ENCODE data around the gene KMT2E.
"Not testable (repeated sequence)": the region's sequence is repeated elsewhere in the genome, so short reads cannot be mapped to it uniquely, and the experiment has no call there.

The KMT2E gene

DNA sequence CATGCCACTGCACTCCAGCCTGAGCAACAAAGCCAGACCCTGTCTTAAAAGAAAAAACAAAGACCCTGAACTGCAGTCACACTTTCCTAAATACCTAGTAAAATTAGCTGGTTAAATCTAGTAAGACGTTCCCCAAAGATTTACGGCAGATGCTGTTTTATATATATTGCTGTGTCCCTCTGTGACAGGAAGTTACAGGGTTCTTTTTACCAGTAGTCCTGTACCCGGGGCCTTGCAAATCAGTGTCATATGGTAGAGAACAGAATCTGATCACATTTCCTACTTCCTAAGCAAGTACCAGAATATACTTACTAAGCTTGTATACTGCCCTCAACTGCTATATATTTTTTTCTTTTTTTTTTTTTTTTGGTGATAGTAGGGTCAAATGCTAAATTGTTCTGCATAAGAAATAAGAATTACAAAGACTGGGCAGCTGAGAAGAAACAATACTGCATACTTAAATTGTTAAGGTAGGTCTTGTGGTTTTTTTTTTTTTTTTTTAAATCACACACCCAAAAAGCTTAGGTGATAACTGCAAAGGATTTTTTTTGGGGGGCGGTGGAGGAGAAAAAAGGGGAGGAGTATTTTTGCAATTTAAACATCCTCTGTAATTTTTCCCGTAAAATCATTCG lies 27.3 kb upstream of the KMT2E start:
- TF ChIP-seq, protein P1, sequence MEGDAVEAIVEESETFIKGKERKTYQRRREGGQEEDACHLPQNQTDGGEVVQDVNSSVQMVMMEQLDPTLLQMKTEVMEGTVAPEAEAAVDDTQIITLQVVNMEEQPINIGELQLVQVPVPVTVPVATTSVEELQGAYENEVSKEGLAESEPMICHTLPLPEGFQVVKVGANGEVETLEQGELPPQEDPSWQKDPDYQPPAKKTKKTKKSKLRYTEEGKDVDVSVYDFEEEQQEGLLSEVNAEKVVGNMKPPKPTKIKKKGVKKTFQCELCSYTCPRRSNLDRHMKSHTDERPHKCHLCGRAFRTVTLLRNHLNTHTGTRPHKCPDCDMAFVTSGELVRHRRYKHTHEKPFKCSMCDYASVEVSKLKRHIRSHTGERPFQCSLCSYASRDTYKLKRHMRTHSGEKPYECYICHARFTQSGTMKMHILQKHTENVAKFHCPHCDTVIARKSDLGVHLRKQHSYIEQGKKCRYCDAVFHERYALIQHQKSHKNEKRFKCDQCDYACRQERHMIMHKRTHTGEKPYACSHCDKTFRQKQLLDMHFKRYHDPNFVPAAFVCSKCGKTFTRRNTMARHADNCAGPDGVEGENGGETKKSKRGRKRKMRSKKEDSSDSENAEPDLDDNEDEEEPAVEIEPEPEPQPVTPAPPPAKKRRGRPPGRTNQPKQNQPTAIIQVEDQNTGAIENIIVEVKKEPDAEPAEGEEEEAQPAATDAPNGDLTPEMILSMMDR (IDR thresholded peaks at IDR 0.05; ENCODE audit: insufficient read depth, low read depth, low read length, missing control alignments): no peak
- H3K4me3 ChIP-seq (ENCODE audit: low read length): no peak overlapping the region
- no peak for DNase-seq (ENCODE audit: low read depth)

DNA sequence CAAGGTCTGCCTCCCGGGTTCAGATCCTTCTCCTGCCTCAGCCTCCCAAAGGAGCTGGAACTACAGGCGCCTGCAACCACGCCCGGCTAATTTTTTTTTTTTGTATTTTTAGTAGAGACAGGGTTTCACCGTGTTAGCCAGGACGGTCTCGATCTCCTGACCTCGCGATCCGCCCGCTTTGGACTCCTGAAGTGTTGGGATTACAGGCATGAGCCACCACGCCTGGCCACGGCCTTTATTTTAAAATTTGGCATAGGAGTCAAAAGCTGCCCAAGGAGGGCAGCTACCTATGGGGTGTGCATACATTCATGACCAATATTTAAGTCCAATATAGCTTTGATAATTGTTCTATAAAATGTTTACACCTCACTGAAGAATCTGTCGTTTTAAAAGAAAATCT lies 26.6 kb upstream of the KMT2E start:
- not testable (repeated sequence) for DNase-seq (ENCODE audit: low read depth); H3K4me3 ChIP-seq (ENCODE audit: low read length)

DNA sequence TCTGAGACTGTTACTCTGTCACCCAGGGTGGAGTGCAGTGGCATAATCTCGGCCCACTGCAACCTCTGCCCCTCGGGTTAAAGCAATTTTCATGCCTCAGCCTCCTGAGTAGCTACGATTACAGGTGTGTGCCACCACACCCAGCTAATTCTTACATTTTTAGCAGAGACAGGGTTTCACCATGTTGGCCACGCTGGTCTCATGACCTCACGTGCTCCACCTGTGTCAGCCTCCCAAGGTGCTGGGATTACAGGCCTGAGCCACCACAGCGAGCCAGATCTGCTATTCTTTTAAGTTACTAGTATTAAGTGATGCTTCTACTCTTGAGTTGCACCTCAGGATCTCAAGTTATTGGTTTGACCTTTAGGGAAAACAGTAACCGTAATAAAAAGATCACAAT lies 23.0 kb upstream of the KMT2E start:
- DNase-seq (ENCODE audit: low read depth): no peak
- TF ChIP-seq, protein P1 (IDR thresholded peaks at IDR 0.05; ENCODE audit: insufficient read depth, low read depth, low read length, missing control alignments): no peak
- no peak overlapping the region for H3K4me3 ChIP-seq (ENCODE audit: low read length)

DNA sequence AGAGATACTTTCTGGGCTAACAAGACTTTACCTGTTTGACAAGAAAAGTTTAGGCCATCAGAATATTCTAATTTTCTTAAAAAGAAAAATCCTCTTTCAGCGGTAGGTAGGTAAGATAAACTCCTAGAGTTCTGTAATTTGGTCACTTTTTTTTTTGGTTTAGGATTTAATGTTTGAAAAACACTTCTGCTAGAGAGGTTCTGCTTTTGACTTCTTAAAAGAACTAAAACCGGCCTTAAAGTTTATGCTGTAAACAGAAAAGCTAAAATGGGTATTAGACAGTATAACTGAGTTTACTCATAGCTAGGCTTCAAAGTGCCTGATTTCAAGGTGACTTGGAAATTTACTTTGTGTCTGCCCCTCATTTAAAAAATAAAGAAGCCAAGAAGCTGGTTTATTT lies 21.7 kb upstream of the KMT2E start:
- no peak for DNase-seq (ENCODE audit: low read depth)
- TF ChIP-seq, protein P1 (IDR thresholded peaks at IDR 0.05; ENCODE audit: insufficient read depth, low read depth, low read length, missing control alignments): no peak
- H3K4me3 ChIP-seq (ENCODE audit: low read length): no peak overlapping the region

DNA sequence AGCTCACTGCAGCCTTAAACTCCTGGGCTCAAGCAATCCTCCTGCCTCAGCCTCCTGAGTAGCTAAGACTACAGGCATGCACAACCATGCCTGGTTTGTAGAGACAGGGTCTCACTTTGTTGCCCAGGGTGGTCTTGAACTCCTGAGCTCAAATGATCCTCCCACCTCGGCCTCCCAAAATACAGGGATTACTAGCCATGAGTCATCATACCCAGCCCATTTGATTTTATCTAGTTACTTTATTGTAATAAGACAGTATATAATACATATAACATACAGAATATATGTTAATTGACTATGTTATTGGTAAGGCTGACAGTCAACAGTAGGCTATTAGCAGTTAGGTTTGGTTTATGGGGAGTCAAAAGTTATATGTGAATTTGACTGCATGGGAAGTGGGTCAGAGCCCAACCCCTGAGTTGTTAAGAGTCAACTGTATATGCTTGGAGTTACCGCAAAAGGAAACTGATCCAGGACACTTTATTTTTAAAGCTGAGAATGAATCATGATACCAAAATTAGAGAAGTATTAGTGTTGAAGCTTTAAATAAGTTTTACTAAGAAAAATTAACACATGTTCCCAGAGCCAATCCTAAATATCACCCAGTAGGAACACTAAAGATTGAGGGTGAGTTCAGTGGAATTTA lies 20.7 kb upstream of the KMT2E start:
- no peak overlapping the region for H3K4me3 ChIP-seq (ENCODE audit: low read length)

DNA sequence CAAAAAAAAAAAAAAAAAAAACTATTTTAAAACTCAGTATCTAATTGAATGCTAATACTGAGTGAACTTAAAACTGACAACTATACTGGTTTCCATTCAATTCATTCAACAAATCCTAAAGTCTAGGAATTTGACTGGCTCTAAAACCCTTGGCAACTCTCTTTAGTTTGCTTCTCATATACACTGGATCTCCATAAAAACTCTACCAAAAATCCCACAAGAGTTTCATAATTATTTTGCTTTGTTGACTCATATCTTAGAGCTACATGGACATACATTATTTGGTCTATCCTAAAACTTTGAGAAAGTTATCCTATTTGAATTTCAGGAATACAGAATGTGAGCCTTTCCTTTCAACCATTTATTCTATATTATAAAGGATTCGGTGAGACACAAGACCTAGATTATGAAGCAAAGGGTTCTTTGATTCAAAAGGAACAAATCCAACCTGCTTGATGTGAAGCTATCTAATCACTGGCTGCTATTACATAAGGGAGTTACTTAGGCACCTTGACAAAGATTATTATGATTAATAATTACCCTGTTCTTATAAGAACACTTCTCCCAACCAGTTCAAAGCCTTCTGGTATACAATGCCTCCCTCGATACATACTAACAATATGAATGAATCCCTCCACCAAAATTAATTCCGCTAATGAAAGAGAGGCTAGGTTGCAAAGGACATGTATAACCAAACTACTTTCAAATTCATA lies 15.8 kb upstream of the KMT2E start:
- H3K4me3 ChIP-seq (ENCODE audit: low read length): no peak overlapping the region
- TF ChIP-seq, protein P1 (IDR thresholded peaks at IDR 0.05; ENCODE audit: insufficient read depth, low read depth, low read length, missing control alignments): no peak
- DNase-seq (ENCODE audit: low read depth): no peak

More for the DNA sequence above, 20.7 kb upstream of the KMT2E start:
- TF ChIP-seq, protein P1 (IDR thresholded peaks at IDR 0.05; ENCODE audit: insufficient read depth, low read depth, low read length, missing control alignments): no peak
- DNase-seq (ENCODE audit: low read depth): no peak

DNA sequence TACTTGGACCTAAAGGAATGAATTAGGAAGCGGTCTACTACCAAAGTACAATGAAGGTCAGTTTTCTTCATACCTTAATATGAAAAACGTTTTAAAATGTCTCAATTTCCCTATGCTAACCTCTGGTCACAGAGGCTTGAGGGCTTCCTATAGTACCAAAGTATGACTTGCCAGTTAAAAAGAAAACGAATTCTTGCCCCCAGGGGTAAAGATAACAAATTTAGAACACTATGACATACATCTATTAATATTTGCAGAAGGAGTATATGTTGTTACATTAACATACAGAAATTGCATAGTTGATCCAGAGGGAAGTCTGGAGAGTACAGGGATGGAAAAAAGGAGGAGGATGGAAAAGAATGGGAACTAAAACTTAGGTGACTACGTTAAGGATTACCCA lies 13.8 kb upstream of the KMT2E start:
- TF ChIP-seq, protein P1 (IDR thresholded peaks at IDR 0.05; ENCODE audit: insufficient read depth, low read depth, low read length, missing control alignments): no peak
- no peak for DNase-seq (ENCODE audit: low read depth)
- H3K4me3 ChIP-seq (ENCODE audit: low read length): no peak overlapping the region

Data from epithelial cell of esophagus (primary cell).